ENCODE results near the gene MYRF. TPM values are rescaled to one million over a fixed set of nuclear protein-coding genes. Genes with fewer than 3 reads are reported as not detected.

Gene MYRF
- total and polyA plus RNA-seq, 4 donors = 11.9 to 41.2 (median 25.2) TPM

DNA sequence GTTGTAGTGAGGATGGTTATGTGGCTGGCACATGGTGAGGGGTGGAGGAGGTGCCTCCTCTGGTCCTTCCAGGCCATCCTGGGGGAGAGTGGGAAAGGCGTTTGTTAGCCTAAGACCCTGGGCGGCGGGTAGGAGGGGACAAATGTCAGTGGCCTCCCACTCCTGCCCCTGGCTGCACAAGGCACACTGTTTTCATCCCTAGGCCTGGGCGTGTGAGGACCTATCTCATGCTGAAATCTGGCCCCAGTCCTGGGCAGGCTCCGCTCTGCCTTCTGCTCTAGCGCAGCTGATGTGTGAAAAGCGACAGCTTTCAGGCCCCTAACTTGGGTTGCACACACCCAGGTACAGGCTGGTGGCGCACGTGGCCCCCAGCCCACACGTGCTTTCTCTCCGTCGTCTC is 40.1 kb upstream of the MYRF start:
- Histone ChIP-seq H3K9me3 (ENCODE audit: control insufficient read depth in 4 of 4, insufficient read depth in 3 of 4, low read length in 3 of 4) (no peaks in the 10 kb centered on the region), H3K36me3 (ENCODE audit: control insufficient read depth in 4 of 4, insufficient read depth in 4 of 4, low read length in 4 of 4) (no peaks in the 10 kb centered on the region), H3K4me1 (ENCODE audit: control insufficient read depth in 5 of 5, insufficient read depth in 5 of 5, low read length in 5 of 5) (no peaks in the 10 kb centered on the region), H3K4me3 (no peak overlapping the region), H3K27ac (ENCODE audit: low read depth in 1 of 2, low read length in 1 of 2) (no peak overlapping the region), H3K27me3 (ENCODE audit: control insufficient read depth in 3 of 3, insufficient read depth in 3 of 3, low read length in 2 of 3) (no peaks in the 10 kb centered on the region), H3K9ac (ENCODE audit: insufficient read depth in 1 of 2, low read length in 2 of 2) (no peak overlapping the region)
- WGBS, 2 donors = 90 to 93% methylated on average over 12 of the region's 12 CpGs
- TF ChIP-seq, protein P1, sequence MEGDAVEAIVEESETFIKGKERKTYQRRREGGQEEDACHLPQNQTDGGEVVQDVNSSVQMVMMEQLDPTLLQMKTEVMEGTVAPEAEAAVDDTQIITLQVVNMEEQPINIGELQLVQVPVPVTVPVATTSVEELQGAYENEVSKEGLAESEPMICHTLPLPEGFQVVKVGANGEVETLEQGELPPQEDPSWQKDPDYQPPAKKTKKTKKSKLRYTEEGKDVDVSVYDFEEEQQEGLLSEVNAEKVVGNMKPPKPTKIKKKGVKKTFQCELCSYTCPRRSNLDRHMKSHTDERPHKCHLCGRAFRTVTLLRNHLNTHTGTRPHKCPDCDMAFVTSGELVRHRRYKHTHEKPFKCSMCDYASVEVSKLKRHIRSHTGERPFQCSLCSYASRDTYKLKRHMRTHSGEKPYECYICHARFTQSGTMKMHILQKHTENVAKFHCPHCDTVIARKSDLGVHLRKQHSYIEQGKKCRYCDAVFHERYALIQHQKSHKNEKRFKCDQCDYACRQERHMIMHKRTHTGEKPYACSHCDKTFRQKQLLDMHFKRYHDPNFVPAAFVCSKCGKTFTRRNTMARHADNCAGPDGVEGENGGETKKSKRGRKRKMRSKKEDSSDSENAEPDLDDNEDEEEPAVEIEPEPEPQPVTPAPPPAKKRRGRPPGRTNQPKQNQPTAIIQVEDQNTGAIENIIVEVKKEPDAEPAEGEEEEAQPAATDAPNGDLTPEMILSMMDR (IDR thresholded peaks at IDR 0.05; ENCODE audit: control extremely low read depth, extremely low read depth) = no peak
- DNase-seq (no peak), ATAC-seq (ENCODE audit: insufficient read depth, low FRiP score) (no peak)

DNA sequence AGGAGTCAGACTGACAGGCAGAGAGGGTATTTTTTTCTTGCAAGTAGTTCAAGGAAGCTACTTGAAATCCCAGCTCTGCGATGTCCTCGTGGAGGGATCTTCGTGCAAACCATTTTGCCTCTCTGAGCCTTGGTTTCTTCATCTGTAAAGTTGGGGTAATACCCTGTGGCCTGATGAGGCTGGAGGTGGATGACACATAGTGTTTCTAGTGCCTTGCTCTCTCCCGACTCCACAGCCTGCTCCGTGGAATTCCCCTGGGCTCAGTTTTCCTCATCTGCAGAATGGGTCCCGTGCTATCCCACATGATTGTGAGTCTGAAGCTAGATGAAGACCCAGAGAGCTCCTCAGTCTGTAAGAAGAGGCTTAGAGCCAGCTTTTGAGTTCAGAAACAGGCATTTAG is 39.6 kb upstream of the MYRF start:
- no peaks in the 10 kb centered on the region for H3K27me3 ChIP-seq (ENCODE audit: control insufficient read depth in 3 of 3, insufficient read depth in 3 of 3, low read length in 2 of 3)
- no peak overlapping the region for H3K4me3 ChIP-seq
- TF ChIP-seq, protein P1 (IDR thresholded peaks at IDR 0.05; ENCODE audit: control extremely low read depth, extremely low read depth) = no peak
- WGBS, 2 donors = 90 to 91% methylated on average over 6 of the region's 6 CpGs
- DNase-seq (no peak), ATAC-seq (ENCODE audit: insufficient read depth, low FRiP score) (no peak)
- no peaks in the 10 kb centered on the region for H3K36me3 ChIP-seq (ENCODE audit: control insufficient read depth in 4 of 4, insufficient read depth in 4 of 4, low read length in 4 of 4)
- no peak overlapping the region for H3K9ac ChIP-seq (ENCODE audit: insufficient read depth in 1 of 2, low read length in 2 of 2)
- H3K4me1 ChIP-seq (ENCODE audit: control insufficient read depth in 5 of 5, insufficient read depth in 5 of 5, low read length in 5 of 5) = peaks cover 0 to 4% (median 0%) of the 10 kb centered on the region in 5 donors
- H3K9me3 ChIP-seq (ENCODE audit: control insufficient read depth in 4 of 4, insufficient read depth in 3 of 4, low read length in 3 of 4) = no peaks in the 10 kb centered on the region
- no peak overlapping the region for H3K27ac ChIP-seq (ENCODE audit: low read depth in 1 of 2, low read length in 1 of 2)

DNA sequence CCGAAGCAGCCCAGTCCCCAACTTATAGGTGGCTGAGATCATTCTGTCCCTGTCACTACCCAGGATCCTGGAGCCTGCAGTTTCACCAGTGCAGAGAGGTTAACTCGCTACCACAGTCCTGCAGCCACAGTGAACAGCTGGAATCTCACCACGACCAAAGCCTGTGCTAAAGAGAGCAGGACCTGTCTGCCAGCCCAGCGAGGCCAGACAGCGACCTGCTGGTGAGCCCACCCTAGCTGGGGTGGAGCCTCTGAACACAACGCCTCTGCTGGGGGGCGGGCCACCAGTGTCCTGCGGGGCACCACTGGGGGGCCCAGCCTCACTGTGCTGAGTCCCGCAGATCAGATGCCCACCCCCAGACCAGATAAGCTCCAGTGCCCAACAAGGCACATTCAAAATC is 39.0 kb upstream of the MYRF start:
- no peak for ATAC-seq (ENCODE audit: insufficient read depth, low FRiP score)
- peaks cover 0 to 8% (median 4%) of the 10 kb centered on the region in 5 donors for H3K4me1 ChIP-seq (ENCODE audit: control insufficient read depth in 5 of 5, insufficient read depth in 5 of 5, low read length in 5 of 5)
- no peak for DNase-seq
- no peak overlapping the region for H3K27ac ChIP-seq (ENCODE audit: low read depth in 1 of 2, low read length in 1 of 2)
- TF ChIP-seq, protein P1 (IDR thresholded peaks at IDR 0.05; ENCODE audit: control extremely low read depth, extremely low read depth) = no peak
- H3K27me3 ChIP-seq (ENCODE audit: control insufficient read depth in 3 of 3, insufficient read depth in 3 of 3, low read length in 2 of 3) = no peaks in the 10 kb centered on the region
- H3K9me3 ChIP-seq (ENCODE audit: control insufficient read depth in 4 of 4, insufficient read depth in 3 of 4, low read length in 3 of 4) = no peaks in the 10 kb centered on the region
- no peaks in the 10 kb centered on the region for H3K36me3 ChIP-seq (ENCODE audit: control insufficient read depth in 4 of 4, insufficient read depth in 4 of 4, low read length in 4 of 4)
- no peak overlapping the region for H3K9ac ChIP-seq (ENCODE audit: insufficient read depth in 1 of 2, low read length in 2 of 2)
- no peak overlapping the region for H3K4me3 ChIP-seq
- WGBS, 2 donors = 74 to 82% methylated on average over 9 of the region's 9 CpGs

DNA sequence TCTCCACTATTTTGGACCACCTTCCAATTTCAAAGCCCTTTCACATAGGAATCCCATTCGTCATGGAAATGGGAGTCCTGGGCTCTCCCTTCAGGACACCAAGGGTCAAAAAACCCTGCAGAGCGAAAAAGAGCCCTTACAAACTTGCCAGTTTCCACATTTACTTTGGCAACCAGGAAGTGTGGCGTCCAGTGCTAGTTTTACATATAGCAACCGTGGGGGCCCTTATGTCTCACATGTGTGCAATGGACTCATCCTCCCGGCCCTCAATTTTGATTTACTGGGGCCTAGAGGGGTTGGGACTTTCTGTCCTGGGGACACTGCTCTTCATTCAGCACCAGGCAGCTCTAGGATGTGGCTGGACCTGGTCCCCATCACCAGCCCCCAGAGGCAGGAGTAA is 38.5 kb upstream of the MYRF start:
- Histone ChIP-seq H3K4me3 (no peak overlapping the region), H3K9ac (ENCODE audit: insufficient read depth in 1 of 2, low read length in 2 of 2) (no peak overlapping the region), H3K27ac (ENCODE audit: low read depth in 1 of 2, low read length in 1 of 2) (no peak overlapping the region), H3K9me3 (ENCODE audit: control insufficient read depth in 4 of 4, insufficient read depth in 3 of 4, low read length in 3 of 4) (no peaks in the 10 kb centered on the region), H3K4me1 (ENCODE audit: control insufficient read depth in 5 of 5, insufficient read depth in 5 of 5, low read length in 5 of 5) (peaks cover 0 to 11% (median 8%) of the 10 kb centered on the region in 5 donors), H3K27me3 (ENCODE audit: control insufficient read depth in 3 of 3, insufficient read depth in 3 of 3, low read length in 2 of 3) (no peaks in the 10 kb centered on the region), H3K36me3 (ENCODE audit: control insufficient read depth in 4 of 4, insufficient read depth in 4 of 4, low read length in 4 of 4) (no peaks in the 10 kb centered on the region)
- TF ChIP-seq, protein P1 (IDR thresholded peaks at IDR 0.05; ENCODE audit: control extremely low read depth, extremely low read depth) = no peak
- ATAC-seq (ENCODE audit: insufficient read depth, low FRiP score) (no peak), DNase-seq (no peak)
- WGBS, 2 donors = 36 to 45% methylated on average over 5 of the region's 5 CpGs
